Liver (tissue), 3 donors: ENCODE data around the gene TENM3.

Experiments
- FOXA1 ChIP-seq: IDR thresholded peaks from 2 replicates; pipeline ENCODE4 v1.6.1; 2016; ENCODE audit warnings: antibody characterized with exemption
- FOXA2 ChIP-seq: IDR thresholded peaks from 2 replicates; pipeline ENCODE4 v1.6.1; 2016; ENCODE audit warnings: antibody characterized with exemption
- GABPA ChIP-seq, 2 donors: IDR thresholded peaks in 1 of 2; conservative IDR thresholded peaks in 1 of 2; 2 replicates each; pipeline ENCODE4 v1.6.1; 2016; ENCODE audit warnings: antibody characterized with exemption in 2 of 2, mild to moderate bottlenecking in 1 of 2, moderate library complexity in 1 of 2
- HNF4A ChIP-seq, 2 donors: conservative IDR thresholded peaks; 2 replicates each; pipeline ENCODE4 v1.6.1; 2016; ENCODE audit warnings: antibody characterized with exemption in 2 of 2, mild to moderate bottlenecking in 2 of 2
- RAD21 ChIP-seq, 2 donors: IDR thresholded peaks; 2 replicates each; pipeline ENCODE4 v1.6.1; 2016; ENCODE audit warnings: antibody characterized with exemption in 2 of 2, mild to moderate bottlenecking in 2 of 2
- RXRA ChIP-seq, 2 donors: IDR thresholded peaks; 2 replicates each; pipeline ENCODE4 v1.6.1; 2017 to 2018; ENCODE audit warnings: antibody characterized with exemption in 2 of 2, mild to moderate bottlenecking in 1 of 2
- SP1 ChIP-seq: IDR thresholded peaks from 2 replicates; pipeline ENCODE4 v1.6.1; 2018; ENCODE audit warnings: antibody characterized with exemption, mild to moderate bottlenecking
- TAF1 ChIP-seq: conservative IDR thresholded peaks from 2 replicates; pipeline ENCODE4 v1.6.1; 2016; ENCODE audit warnings: antibody characterized with exemption, mild to moderate bottlenecking
- YY1 ChIP-seq: IDR thresholded peaks from 2 replicates; pipeline ENCODE4 v1.6.1; 2016; ENCODE audit warnings: antibody characterized with exemption, mild to moderate bottlenecking
- TF ChIP-seq, protein P1 (sequence below): fragments of 150-350 bp; IDR thresholded peaks from 2 replicates; pipeline ENCODE4 v1.5.1; 2017; ENCODE audit warnings: improper control_type of control experiment, low read depth, low read length; ENCODE audit not compliant: missing input control
- TF ChIP-seq, protein P2 (sequence below): IDR thresholded peaks from 2 replicates; pipeline ENCODE4 v1.6.1; 2016; ENCODE audit warnings: antibody characterized with exemption
- TF ChIP-seq, protein P3 (sequence below): IDR thresholded peaks from 2 replicates; pipeline ENCODE4 v1.6.1; 2016; ENCODE audit warnings: antibody characterized with exemption
- TF ChIP-seq, protein P4 (sequence below): IDR thresholded peaks from 2 replicates; pipeline ENCODE4 v1.6.1; 2016; ENCODE audit warnings: antibody characterized with exemption, mild to moderate bottlenecking
- TF ChIP-seq, protein P5 (sequence below): IDR thresholded peaks from 2 replicates; pipeline ENCODE4 v1.6.1; 2016; ENCODE audit warnings: antibody characterized with exemption
- donor health status: healthy.
- donor health status: healthy.

DNA sequence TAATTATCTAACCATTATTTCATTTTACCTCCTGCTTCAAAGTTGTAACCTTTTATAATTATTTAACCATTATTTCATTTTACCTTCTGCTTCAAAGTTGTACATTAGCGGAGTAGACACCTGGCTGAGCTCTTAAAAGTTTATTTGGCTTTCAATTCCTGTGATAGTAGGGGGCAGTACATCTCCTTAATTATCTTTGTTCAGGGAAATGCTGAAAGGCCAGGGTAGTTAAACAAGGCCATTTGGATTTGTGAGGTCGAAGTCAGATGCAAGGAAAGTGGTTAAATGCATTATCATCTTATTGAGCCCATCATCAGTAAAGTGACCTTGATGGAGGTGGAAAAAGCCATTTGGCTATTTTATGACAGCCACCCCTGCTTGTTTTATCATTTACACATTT, 210.6 kb downstream of the TENM3 start:
- TF ChIP-seq, protein P1, sequence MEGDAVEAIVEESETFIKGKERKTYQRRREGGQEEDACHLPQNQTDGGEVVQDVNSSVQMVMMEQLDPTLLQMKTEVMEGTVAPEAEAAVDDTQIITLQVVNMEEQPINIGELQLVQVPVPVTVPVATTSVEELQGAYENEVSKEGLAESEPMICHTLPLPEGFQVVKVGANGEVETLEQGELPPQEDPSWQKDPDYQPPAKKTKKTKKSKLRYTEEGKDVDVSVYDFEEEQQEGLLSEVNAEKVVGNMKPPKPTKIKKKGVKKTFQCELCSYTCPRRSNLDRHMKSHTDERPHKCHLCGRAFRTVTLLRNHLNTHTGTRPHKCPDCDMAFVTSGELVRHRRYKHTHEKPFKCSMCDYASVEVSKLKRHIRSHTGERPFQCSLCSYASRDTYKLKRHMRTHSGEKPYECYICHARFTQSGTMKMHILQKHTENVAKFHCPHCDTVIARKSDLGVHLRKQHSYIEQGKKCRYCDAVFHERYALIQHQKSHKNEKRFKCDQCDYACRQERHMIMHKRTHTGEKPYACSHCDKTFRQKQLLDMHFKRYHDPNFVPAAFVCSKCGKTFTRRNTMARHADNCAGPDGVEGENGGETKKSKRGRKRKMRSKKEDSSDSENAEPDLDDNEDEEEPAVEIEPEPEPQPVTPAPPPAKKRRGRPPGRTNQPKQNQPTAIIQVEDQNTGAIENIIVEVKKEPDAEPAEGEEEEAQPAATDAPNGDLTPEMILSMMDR, result no peak
- TF ChIP-seq, protein P2, sequence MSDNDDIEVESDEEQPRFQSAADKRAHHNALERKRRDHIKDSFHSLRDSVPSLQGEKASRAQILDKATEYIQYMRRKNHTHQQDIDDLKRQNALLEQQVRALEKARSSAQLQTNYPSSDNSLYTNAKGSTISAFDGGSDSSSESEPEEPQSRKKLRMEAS, result no peak
- TF ChIP-seq YY1 (no peak), GABPA (IDR thresholded peaks at IDR 0.05 in 1 of 2, conservative IDR thresholded peaks at IDR 0.05 in 1 of 2) (no peak), RAD21 (IDR thresholded peaks at IDR 0.05) (no peak), FOXA1 (no peak), SP1 (no peak), TAF1 (no peak), FOXA2 (no peak), HNF4A (conservative IDR thresholded peaks at IDR 0.05) (no peak), RXRA (IDR thresholded peaks at IDR 0.05) (no peak)
- TF ChIP-seq, protein P3, sequence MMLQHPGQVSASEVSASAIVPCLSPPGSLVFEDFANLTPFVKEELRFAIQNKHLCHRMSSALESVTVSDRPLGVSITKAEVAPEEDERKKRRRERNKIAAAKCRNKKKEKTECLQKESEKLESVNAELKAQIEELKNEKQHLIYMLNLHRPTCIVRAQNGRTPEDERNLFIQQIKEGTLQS, result no peak
- TF ChIP-seq, protein P4, sequence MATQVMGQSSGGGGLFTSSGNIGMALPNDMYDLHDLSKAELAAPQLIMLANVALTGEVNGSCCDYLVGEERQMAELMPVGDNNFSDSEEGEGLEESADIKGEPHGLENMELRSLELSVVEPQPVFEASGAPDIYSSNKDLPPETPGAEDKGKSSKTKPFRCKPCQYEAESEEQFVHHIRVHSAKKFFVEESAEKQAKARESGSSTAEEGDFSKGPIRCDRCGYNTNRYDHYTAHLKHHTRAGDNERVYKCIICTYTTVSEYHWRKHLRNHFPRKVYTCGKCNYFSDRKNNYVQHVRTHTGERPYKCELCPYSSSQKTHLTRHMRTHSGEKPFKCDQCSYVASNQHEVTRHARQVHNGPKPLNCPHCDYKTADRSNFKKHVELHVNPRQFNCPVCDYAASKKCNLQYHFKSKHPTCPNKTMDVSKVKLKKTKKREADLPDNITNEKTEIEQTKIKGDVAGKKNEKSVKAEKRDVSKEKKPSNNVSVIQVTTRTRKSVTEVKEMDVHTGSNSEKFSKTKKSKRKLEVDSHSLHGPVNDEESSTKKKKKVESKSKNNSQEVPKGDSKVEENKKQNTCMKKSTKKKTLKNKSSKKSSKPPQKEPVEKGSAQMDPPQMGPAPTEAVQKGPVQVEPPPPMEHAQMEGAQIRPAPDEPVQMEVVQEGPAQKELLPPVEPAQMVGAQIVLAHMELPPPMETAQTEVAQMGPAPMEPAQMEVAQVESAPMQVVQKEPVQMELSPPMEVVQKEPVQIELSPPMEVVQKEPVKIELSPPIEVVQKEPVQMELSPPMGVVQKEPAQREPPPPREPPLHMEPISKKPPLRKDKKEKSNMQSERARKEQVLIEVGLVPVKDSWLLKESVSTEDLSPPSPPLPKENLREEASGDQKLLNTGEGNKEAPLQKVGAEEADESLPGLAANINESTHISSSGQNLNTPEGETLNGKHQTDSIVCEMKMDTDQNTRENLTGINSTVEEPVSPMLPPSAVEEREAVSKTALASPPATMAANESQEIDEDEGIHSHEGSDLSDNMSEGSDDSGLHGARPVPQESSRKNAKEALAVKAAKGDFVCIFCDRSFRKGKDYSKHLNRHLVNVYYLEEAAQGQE, result no peak
- TF ChIP-seq, protein P5, sequence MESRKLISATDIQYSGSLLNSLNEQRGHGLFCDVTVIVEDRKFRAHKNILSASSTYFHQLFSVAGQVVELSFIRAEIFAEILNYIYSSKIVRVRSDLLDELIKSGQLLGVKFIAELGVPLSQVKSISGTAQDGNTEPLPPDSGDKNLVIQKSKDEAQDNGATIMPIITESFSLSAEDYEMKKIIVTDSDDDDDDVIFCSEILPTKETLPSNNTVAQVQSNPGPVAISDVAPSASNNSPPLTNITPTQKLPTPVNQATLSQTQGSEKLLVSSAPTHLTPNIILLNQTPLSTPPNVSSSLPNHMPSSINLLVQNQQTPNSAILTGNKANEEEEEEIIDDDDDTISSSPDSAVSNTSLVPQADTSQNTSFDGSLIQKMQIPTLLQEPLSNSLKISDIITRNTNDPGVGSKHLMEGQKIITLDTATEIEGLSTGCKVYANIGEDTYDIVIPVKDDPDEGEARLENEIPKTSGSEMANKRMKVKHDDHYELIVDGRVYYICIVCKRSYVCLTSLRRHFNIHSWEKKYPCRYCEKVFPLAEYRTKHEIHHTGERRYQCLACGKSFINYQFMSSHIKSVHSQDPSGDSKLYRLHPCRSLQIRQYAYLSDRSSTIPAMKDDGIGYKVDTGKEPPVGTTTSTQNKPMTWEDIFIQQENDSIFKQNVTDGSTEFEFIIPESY, result no peak
